ENCODE measurements around the gene STK17A. TPM values are rescaled to one million over a fixed set of nuclear protein-coding genes. Genes with fewer than 3 reads are reported as not detected.

STK17A gene
- 6.9 and 7.9 TPM in 2 replicates for polyA plus RNA-seq
- 8.8 and 10.1 TPM in 2 replicates for polyA minus RNA-seq

- H3K9ac ChIP-seq (ENCODE audit: low read length): peak within 1 kb of the TSS; percentile 58
- no peaks in the 10 kb centered on the region for H3F3A ChIP-seq (ENCODE audit: insufficient read depth, low read length, poor library complexity, severe bottlenecking)
- no peaks in the 10 kb centered on the region for H4K20me1 ChIP-seq (ENCODE audit: insufficient read depth)
- H3K9me2 ChIP-seq (ENCODE audit: insufficient read depth, low read length): no peaks in the 10 kb centered on the region
- no peaks in the 10 kb centered on the region for H3K27me3 ChIP-seq (ENCODE audit: insufficient read depth, low read depth, low read length)
- H3K9me3 ChIP-seq (ENCODE audit: low read length): no peaks in the 10 kb centered on the region
- TF ChIP-seq EZH2 (IDR thresholded peaks at IDR 0.05; ENCODE audit: borderline replicate concordance, insufficient read depth, low read length, poor library complexity, severe bottlenecking) (no peak), MXI1 (conservative IDR thresholded peaks at IDR 0.05; ENCODE audit: poor library complexity, severe bottlenecking) (no peak), POLR2AphosphoS5 (IDR thresholded peaks at IDR 0.05) (peak; percentile 49), TAF1 (IDR thresholded peaks at IDR 0.05; ENCODE audit: low read depth) (no peak), CTCF (IDR thresholded peaks at IDR 0.05; ENCODE audit: poor library complexity, severe bottlenecking) (peak; percentile 97), RAD21 (conservative IDR thresholded peaks at IDR 0.05) (peak; percentile 89), SMC3 (conservative IDR thresholded peaks at IDR 0.05; ENCODE audit: poor library complexity) (peak; percentile 90), EP300 (conservative IDR thresholded peaks at IDR 0.05; ENCODE audit: poor library complexity, severe bottlenecking) (no peak)
- TF ChIP-seq, protein P1, sequence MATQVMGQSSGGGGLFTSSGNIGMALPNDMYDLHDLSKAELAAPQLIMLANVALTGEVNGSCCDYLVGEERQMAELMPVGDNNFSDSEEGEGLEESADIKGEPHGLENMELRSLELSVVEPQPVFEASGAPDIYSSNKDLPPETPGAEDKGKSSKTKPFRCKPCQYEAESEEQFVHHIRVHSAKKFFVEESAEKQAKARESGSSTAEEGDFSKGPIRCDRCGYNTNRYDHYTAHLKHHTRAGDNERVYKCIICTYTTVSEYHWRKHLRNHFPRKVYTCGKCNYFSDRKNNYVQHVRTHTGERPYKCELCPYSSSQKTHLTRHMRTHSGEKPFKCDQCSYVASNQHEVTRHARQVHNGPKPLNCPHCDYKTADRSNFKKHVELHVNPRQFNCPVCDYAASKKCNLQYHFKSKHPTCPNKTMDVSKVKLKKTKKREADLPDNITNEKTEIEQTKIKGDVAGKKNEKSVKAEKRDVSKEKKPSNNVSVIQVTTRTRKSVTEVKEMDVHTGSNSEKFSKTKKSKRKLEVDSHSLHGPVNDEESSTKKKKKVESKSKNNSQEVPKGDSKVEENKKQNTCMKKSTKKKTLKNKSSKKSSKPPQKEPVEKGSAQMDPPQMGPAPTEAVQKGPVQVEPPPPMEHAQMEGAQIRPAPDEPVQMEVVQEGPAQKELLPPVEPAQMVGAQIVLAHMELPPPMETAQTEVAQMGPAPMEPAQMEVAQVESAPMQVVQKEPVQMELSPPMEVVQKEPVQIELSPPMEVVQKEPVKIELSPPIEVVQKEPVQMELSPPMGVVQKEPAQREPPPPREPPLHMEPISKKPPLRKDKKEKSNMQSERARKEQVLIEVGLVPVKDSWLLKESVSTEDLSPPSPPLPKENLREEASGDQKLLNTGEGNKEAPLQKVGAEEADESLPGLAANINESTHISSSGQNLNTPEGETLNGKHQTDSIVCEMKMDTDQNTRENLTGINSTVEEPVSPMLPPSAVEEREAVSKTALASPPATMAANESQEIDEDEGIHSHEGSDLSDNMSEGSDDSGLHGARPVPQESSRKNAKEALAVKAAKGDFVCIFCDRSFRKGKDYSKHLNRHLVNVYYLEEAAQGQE (IDR thresholded peaks at IDR 0.05; ENCODE audit: borderline replicate concordance): no peak
- peak within 1 kb of the TSS; percentile 4 for H2AFZ ChIP-seq (ENCODE audit: low read depth, low read length)
- no peaks in the 10 kb centered on the region for H3K36me3 ChIP-seq (ENCODE audit: insufficient read depth, low read length)
- no peak within 1 kb of the TSS for H3K27ac ChIP-seq (ENCODE audit: low read length)
- peak within 1 kb of the TSS; percentile 89 for H3K4me3 ChIP-seq (ENCODE audit: low read length)
- peak within 1 kb of the TSS; percentile 88 for H3K4me2 ChIP-seq (ENCODE audit: low read length)
- peaks cover 26% of the 10 kb centered on the region for H3K79me2 ChIP-seq (replicated peaks; ENCODE audit: insufficient read depth, low read length)
These were observed at the start of gene STK17A for GRCh38 chr7:43582503-43583423. Gene STK17A, plus strand, starts transcription at chr7:43583108. Its CDS starts 136 bp downstream, at chr7:43583244.

- Histone ChIP-seq H3K9ac (ENCODE audit: low read length) (no peak overlapping the region), H2AFZ (ENCODE audit: low read depth, low read length) (no peak overlapping the region), H3K4me3 (ENCODE audit: low read length) (no peak overlapping the region), H3K36me3 (ENCODE audit: insufficient read depth, low read length) (no peaks in the 10 kb centered on the region), H3F3A (ENCODE audit: insufficient read depth, low read length, poor library complexity, severe bottlenecking) (no peaks in the 10 kb centered on the region), H3K4me2 (ENCODE audit: low read length) (no peak overlapping the region), H3K27me3 (ENCODE audit: insufficient read depth, low read depth, low read length) (no peaks in the 10 kb centered on the region), H3K9me3 (ENCODE audit: low read length) (no peaks in the 10 kb centered on the region), H4K20me1 (ENCODE audit: insufficient read depth) (no peaks in the 10 kb centered on the region), H3K9me2 (ENCODE audit: insufficient read depth, low read length) (no peaks in the 10 kb centered on the region), H3K27ac (ENCODE audit: low read length) (no peak overlapping the region), H3K79me2 (replicated peaks; ENCODE audit: insufficient read depth, low read length) (no peaks in the 10 kb centered on the region)
- TF ChIP-seq POLR2AphosphoS5 (IDR thresholded peaks at IDR 0.05) (no peak), RAD21 (conservative IDR thresholded peaks at IDR 0.05) (no peak), CTCF (IDR thresholded peaks at IDR 0.05; ENCODE audit: poor library complexity, severe bottlenecking) (no peak), EP300 (conservative IDR thresholded peaks at IDR 0.05; ENCODE audit: poor library complexity, severe bottlenecking) (no peak), TAF1 (IDR thresholded peaks at IDR 0.05; ENCODE audit: low read depth) (no peak), EZH2 (IDR thresholded peaks at IDR 0.05; ENCODE audit: borderline replicate concordance, insufficient read depth, low read length, poor library complexity, severe bottlenecking) (no peak), MXI1 (conservative IDR thresholded peaks at IDR 0.05; ENCODE audit: poor library complexity, severe bottlenecking) (no peak), SMC3 (conservative IDR thresholded peaks at IDR 0.05; ENCODE audit: poor library complexity) (no peak)
- TF ChIP-seq, protein P1 (IDR thresholded peaks at IDR 0.05; ENCODE audit: borderline replicate concordance): no peak
These were observed 49.0 kb upstream of the STK17A start for GRCh38 chr7:43533801-43534479.
